ENCODE data around the gene NLGN1. TPM values are rescaled to one million over a fixed set of nuclear protein-coding genes. Genes with fewer than 3 reads are reported as not detected.

NLGN1 gene
- total and polyA plus RNA-seq, 2 of the 13 experiments (the other 11 are each of a cell fraction or from before 2014, with no cell fraction given): not detected

DNA sequence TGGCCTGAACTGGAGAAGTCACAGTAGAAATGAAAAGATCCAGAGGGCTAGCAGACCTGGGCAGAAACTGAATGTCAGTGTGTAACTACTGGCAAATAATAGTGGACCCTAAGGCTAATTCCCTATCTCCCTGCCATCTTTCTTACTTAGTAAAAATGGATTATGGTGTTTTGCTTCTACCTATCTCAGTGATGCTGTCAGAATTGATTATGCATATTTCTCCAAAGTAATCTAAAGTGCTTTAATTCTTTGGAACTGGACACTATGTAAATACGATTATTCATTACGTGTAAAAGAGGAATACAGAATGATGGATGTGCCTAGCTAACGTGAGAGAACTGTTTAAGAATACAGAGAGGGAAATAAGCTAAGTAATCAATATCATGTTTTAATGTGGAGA is 651.9 kb downstream of the NLGN1 start (continued):
- TF ChIP-seq, protein P1, sequence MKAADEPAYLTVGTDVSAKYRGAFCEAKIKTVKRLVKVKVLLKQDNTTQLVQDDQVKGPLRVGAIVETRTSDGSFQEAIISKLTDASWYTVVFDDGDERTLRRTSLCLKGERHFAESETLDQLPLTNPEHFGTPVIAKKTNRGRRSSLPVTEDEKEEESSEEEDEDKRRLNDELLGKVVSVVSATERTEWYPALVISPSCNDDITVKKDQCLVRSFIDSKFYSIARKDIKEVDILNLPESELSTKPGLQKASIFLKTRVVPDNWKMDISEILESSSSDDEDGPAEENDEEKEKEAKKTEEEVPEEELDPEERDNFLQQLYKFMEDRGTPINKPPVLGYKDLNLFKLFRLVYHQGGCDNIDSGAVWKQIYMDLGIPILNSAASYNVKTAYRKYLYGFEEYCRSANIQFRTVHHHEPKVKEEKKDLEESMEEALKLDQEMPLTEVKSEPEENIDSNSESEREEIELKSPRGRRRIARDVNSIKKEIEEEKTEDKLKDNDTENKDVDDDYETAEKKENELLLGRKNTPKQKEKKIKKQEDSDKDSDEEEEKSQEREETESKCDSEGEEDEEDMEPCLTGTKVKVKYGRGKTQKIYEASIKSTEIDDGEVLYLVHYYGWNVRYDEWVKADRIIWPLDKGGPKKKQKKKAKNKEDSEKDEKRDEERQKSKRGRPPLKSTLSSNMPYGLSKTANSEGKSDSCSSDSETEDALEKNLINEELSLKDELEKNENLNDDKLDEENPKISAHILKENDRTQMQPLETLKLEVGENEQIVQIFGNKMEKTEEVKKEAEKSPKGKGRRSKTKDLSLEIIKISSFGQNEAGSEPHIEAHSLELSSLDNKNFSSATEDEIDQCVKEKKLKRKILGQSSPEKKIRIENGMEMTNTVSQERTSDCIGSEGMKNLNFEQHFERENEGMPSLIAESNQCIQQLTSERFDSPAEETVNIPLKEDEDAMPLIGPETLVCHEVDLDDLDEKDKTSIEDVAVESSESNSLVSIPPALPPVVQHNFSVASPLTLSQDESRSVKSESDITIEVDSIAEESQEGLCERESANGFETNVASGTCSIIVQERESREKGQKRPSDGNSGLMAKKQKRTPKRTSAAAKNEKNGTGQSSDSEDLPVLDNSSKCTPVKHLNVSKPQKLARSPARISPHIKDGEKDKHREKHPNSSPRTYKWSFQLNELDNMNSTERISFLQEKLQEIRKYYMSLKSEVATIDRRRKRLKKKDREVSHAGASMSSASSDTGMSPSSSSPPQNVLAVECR (CRISPR knock-in tag; IDR thresholded peaks at IDR 0.05; ENCODE audit: borderline replicate concordance): no peak
- TF ChIP-seq ZNF878 (CRISPR knock-in tag; IDR thresholded peaks at IDR 0.05) (no peak), TAF15 (IDR thresholded peaks at IDR 0.05; ENCODE audit: low read depth, low read length, poor library complexity, severe bottlenecking) (no peak)

DNA sequence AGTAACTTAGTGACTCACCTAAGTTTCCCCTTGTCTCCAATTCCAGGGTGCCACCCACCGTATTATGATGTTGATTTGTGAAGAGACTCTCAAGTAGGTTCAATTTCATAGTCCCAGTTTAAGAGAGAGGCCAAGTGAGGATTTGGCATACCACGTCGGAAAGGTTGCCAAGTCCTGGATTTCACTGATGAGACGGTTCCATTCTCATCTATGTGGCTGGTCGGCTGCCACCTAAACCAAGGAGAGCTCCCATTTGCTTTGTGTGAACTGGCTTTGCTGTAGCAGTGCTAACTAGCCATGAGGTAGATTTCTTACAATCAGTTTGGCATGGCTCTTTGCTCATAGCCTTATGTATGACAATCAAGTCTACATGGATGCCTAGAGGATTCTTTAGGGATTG is 653.6 kb downstream of the NLGN1 start:
- Histone ChIP-seq H3K27me3 (ENCODE audit: control insufficient read depth in 1 of 2, insufficient read depth in 2 of 2, low read length in 2 of 2) (no peaks in the 10 kb centered on the region), H3K4me3 (replicated peaks in 1 of 3; ENCODE audit: insufficient read depth in 1 of 3, low read depth in 2 of 3, low read length in 3 of 3) (no peak overlapping the region), H2AFZ (ENCODE audit: low read length) (no peak overlapping the region), H3K79me2 (ENCODE audit: insufficient read depth, low read length) (no peaks in the 10 kb centered on the region), H3K4me2 (ENCODE audit: low read depth, low read length) (no peak overlapping the region), H4K20me1 (ENCODE audit: insufficient read depth, low read length) (no peaks in the 10 kb centered on the region), H3K9ac (ENCODE audit: insufficient read depth, low read depth, low read length) (no peak overlapping the region), H3K9me3 (ENCODE audit: low read length) (no peaks in the 10 kb centered on the region; the same call in 1 of the 2 replicates), H3K4me1 (ENCODE audit: insufficient read depth, low read length) (no peaks in the 10 kb centered on the region), H3K36me3 (replicated peaks in 1 of 2; ENCODE audit: control insufficient read depth in 1 of 2, insufficient read depth in 2 of 2, low read length in 2 of 2) (no peaks in the 10 kb centered on the region), H3K27ac (ENCODE audit: extremely low read length, insufficient read depth, low read length) (no peak overlapping the region)
- BruUV-seq (replicated peaks): no TSS peak
- ChIA-PET CTCF (ENCODE audit: low intra/inter-chr PET ratio, low total read pairs) (no interaction called here), POLR2A (no interaction called here)
- DNase-seq (ENCODE audit: low spot score) (no peak), ATAC-seq (no peak), FAIRE-seq (no peak)
- 0% methylated on average over 2 of the region's 5 CpGs for WGBS (ENCODE audit: low lambda C conversion rate)
- intact Hi-C loops (cut with micrococcal nuclease; ENCODE audit: unreplicated experiment) (no loop called here), in situ Hi-C loops (cut with HindIII; ENCODE audit: extremely low pct_ligation_motif_present, low pct_unique_long_range_greater_than_20kb) (no loop called here)
- TF ChIP-seq, protein P2, sequence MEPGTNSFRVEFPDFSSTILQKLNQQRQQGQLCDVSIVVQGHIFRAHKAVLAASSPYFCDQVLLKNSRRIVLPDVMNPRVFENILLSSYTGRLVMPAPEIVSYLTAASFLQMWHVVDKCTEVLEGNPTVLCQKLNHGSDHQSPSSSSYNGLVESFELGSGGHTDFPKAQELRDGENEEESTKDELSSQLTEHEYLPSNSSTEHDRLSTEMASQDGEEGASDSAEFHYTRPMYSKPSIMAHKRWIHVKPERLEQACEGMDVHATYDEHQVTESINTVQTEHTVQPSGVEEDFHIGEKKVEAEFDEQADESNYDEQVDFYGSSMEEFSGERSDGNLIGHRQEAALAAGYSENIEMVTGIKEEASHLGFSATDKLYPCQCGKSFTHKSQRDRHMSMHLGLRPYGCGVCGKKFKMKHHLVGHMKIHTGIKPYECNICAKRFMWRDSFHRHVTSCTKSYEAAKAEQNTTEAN (CRISPR knock-in tag; conservative IDR thresholded peaks at IDR 0.05): no peak
- TF ChIP-seq ZNF552 (CRISPR knock-in tag; IDR thresholded peaks at IDR 0.05; ENCODE audit: borderline replicate concordance) (no peak), FOXK2 (IDR thresholded peaks at IDR 0.05) (no peak), HNF4A (CRISPR knock-in tag; IDR thresholded peaks at IDR 0.05) (no peak), MTF1 (CRISPR knock-in tag; IDR thresholded peaks at IDR 0.05) (no peak), MBNL3 (CRISPR knock-in tag; conservative IDR thresholded peaks at IDR 0.05) (no peak), ZMYM3 (CRISPR knock-in tag; IDR thresholded peaks at IDR 0.05) (no peak)
- TF ChIP-seq, protein P3, sequence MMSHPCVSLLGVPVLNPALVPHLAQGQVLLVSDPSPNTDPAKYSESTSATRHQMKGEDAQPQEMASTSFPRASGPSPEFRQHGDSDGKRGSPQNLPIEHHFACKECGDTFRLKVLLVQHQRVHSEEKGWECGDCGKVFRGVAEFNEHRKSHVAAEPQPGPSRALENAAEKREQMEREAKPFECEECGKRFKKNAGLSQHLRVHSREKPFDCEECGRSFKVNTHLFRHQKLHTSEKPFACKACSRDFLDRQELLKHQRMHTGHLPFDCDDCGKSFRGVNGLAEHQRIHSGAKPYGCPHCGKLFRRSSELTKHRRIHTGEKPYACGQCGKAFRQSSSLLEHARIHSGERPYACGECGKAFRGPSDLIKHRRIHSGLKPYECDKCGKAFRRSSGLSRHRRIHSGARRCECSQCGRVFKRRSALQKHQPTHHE (CRISPR knock-in tag; IDR thresholded peaks at IDR 0.05; ENCODE audit: borderline replicate concordance): no peak
